ENCODE data around the gene RLF.

The RLF gene, protein sequence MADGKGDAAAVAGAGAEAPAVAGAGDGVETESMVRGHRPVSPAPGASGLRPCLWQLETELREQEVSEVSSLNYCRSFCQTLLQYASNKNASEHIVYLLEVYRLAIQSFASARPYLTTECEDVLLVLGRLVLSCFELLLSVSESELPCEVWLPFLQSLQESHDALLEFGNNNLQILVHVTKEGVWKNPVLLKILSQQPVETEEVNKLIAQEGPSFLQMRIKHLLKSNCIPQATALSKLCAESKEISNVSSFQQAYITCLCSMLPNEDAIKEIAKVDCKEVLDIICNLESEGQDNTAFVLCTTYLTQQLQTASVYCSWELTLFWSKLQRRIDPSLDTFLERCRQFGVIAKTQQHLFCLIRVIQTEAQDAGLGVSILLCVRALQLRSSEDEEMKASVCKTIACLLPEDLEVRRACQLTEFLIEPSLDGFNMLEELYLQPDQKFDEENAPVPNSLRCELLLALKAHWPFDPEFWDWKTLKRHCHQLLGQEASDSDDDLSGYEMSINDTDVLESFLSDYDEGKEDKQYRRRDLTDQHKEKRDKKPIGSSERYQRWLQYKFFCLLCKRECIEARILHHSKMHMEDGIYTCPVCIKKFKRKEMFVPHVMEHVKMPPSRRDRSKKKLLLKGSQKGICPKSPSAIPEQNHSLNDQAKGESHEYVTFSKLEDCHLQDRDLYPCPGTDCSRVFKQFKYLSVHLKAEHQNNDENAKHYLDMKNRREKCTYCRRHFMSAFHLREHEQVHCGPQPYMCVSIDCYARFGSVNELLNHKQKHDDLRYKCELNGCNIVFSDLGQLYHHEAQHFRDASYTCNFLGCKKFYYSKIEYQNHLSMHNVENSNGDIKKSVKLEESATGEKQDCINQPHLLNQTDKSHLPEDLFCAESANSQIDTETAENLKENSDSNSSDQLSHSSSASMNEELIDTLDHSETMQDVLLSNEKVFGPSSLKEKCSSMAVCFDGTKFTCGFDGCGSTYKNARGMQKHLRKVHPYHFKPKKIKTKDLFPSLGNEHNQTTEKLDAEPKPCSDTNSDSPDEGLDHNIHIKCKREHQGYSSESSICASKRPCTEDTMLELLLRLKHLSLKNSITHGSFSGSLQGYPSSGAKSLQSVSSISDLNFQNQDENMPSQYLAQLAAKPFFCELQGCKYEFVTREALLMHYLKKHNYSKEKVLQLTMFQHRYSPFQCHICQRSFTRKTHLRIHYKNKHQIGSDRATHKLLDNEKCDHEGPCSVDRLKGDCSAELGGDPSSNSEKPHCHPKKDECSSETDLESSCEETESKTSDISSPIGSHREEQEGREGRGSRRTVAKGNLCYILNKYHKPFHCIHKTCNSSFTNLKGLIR (N-terminal part only)

DNA sequence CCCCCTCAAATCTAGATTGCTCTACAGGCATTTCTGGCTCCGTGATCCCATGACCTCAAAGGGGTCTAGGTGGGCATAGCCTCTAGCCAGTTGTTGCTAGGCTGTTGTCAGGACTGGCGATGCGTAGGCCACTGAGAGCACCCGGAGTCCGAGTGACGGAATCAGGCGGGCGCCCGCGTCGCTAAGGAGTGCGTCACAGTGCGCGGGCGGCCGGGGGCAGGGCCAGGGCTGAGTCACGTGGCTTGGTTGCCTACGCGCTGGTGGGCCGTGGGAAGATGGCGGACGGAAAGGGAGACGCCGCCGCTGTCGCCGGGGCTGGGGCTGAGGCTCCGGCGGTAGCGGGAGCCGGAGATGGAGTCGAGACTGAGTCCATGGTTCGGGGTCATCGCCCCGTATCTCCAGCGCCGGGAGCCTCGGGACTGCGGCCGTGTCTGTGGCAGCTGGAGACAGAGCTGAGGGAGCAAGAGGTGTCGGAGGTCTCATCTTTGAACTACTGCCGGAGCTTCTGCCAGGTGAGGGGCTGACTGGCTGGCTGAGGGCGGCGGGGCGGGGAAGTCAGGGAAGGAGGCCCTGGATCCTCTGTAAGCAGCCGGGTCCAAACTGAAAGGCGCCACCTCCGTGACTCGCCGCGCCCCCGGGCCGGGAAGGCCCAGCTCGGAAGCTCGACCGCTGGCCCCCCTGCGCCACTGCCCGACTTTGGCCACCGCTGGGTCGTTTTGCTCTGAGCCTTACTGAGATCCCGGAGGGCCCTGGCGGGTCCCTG, at the start of gene RLF:
Gene RLF (plus strand): TSS at position 263 of the 763 bp plus-strand sequence. CDS start 13 bp downstream, at position 276.
- FAIRE-seq, result peak; percentile 68

DNA sequence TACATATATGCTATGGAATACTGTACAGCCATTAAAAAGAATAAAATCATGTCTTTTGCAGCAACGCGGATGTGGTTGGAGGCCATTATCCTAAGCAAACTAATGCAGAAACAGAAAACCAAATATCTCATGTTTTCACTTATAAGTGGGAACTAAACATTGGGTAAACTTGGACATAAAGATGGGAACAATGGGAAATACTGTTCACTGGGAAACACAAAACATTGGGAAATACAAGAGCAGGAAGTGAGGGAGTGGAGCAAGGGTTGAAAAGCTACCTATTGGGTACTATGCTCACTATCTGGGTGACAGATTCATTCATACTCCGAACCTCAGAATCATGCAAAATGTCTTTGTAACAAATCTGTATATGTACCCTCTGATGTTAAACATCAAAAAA, 46.8 kb upstream of the RLF start:
- FAIRE-seq, result no peak

DNA sequence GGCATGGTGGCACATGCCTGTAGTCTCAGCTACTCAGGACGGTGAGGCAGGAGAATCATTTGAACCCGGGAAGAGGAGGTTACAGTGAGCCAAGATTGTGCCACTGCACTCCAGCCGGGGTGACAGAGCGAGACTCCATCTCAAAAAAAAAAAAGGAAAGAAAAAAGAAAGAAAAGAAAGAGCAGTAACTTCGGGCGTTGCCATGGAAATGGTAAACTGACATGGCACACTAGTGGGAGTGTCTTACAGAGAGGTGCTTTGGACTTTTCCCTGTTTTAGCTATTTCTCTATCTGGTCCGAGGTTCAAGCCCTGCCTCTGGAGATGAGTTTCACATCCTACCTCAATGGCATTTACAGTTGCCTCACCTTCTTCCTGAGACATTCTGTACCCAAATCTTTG, 41.1 kb upstream of the RLF start:
- FAIRE-seq, result no peak

DNA sequence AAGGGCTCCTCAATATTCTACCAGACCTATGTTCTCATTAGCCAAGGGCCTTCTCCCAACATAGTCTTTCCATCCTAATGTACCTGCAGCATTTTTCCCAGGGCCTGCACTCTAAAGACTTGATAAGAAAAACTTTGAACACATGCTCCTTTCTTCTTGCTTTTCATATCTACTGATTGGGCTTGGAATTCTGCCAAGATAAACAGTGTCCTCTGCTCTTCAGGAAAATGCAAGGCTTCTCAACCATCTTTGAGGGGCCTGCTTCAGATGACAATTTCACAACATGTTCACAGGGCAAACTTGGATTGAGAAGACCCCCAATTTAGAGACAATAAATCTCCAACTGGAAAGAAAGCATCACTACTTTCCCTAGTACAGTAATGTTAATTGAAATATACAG, 38.3 kb upstream of the RLF start:
- no peak for FAIRE-seq

DNA sequence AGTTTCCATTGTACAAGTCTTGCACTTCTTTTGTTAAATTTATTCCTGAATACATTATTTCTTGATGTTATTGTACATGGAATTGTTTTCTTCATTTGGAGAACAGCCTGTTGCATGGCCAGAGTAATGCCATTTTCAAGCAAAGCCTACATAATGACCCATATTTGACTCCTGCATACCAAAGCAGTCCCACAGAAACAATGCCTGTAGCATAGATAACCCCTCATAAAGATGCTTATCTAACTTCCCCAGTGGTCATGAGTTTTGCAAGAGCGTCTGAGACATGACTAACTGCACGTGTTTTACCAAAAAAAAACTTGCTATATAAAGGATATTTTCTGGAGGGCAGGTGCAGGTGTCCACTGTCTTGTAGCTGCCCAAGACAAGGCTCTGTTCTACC, 30.3 kb upstream of the RLF start:
- no peak for FAIRE-seq

DNA sequence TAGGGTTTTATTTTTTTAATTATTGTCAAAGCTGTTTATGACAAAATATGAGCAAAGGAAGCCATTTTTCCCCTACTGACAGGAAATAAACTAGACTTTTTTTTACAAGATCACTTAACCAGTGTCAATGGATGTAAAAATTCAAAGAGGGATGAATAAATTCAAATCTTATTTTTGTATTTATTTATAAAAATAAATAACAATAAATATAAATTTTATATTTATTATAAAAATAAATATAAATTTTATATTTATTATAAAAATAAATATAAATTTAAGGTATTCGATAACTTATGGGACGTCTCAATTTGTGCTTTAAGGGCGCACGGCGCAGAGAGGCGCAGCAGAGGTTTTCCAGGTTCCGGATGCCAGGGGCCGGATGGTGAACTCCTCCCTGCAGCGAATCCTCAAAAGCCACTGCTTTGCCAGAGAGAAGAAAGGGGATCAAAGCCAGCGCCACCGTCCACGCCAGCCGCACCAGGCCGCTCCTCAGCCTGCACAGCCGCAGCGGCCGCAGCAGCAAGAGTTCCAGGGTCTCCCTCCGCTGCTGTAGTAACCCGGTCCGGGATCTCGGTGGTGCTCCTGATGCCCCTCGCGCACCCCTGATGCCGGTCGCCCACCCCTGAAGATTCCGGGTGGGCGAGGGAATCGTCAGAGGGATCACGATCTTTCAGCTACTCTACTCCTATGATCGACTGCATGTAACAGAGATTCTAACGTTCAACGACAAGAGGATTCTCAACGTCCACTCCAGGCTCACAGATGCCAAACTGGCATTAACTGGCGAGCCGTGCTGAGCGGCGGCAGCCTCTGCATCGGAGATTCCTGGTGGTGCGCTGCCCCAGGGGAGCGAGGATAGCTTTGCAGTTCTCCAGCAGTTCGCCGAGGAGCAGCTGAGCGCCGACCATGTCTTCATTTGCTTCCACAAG, 28.5 kb upstream of the RLF start:
- peak; percentile 84 for FAIRE-seq

DNA sequence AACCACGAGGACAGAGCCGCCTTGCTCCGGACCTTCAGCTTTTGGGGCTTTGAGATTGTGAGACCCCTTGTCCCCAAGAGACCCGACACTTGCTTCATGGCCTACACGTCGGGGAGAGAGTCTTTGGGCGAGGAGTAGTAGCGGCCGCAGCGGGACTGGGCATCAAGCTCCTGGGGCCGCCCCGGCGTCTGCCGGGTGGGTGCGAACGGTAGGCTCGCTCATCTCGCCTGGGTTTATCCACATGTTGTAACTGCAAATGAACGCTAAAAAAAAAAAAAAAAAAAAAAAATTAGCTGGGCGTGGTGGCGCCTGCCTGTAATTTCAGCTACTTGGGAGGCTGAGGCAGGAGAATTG, 27.9 kb upstream of the RLF start:
- no peak for FAIRE-seq

DNA sequence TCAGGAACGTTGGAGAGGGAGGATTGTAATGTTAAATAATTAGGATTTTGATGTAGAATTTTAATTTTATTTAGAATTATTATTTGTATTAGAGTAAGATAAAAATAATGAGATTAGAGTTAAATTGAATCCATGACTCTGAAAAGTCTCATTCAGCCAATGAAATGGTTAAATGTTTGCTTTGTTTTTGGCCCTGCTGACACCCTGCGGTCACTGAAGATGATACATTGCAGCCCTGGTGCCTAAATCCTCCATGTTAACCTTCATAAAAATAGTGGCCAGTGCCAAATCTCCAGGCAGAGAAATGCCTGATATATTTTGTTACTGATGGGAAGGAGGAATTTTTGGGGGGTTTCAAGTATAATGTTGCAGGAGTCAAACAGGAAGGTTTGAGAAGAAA, 27.3 kb upstream of the RLF start:
- no peak for FAIRE-seq

DNA sequence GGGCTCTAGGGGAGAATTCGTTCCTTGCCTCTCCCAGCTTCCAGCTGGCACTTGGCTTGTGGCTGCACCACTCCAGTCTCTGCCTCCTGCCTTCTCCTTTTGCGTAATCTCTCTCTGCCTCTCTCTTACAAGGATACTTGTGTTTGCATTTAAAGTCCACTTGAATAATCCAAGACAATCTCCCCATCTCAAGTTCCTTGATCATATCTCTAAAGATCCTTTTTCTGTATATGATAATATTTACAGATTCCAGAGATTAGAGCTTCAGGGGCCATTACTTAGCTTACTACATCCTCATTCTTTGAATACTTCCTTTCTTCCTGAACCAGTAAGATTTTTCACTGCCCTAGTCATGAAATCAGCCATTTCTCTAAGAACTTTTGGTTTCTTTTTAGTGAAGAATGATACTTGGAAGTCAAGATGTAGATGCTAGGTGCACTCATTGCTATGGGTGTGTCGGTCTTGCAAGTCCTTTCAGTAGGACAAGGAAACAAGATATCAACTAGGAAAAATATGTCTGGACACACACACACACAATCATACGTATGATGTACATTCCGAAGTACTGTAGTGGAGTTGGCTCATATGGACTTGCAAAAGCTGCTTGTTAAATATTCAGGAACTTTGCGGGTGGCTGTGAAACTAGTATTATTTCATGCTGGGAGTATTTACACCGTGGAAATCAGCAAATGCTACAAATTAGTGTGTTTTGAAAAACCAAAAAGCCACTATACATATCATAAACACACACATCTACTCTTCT, 20.8 kb upstream of the RLF start:
- no peak for FAIRE-seq

DNA sequence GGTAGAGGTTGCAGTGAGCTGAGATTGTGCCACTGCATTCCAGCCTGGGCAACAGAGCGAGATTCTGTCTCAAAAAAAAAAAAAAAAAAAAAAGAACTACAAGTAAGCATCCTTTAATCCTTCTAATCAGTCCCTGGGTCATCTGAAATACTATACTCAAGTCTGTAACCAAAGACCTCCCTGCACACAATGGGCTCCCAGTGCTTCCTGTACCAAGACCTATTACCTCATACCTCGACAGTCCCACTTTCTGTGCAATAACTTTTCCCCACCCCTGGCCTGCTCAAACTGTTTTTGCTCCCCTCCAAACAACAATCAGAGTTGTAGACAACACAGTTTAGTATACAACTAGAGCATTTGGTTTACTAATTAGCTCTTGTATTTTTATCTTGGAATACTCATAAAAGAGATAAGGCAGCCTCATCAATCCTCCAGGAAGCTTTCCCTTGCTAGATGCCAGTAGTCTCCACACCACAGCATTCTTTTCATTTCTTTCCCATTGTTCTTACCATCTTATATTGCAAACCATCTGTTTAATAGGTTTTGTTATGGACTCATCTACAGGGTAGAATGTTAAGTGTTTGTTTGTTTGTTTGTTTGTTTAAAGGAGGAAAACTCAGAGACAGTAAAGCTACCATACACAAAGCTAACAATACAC, 19.2 kb upstream of the RLF start:
- FAIRE-seq, result no peak

DNA sequence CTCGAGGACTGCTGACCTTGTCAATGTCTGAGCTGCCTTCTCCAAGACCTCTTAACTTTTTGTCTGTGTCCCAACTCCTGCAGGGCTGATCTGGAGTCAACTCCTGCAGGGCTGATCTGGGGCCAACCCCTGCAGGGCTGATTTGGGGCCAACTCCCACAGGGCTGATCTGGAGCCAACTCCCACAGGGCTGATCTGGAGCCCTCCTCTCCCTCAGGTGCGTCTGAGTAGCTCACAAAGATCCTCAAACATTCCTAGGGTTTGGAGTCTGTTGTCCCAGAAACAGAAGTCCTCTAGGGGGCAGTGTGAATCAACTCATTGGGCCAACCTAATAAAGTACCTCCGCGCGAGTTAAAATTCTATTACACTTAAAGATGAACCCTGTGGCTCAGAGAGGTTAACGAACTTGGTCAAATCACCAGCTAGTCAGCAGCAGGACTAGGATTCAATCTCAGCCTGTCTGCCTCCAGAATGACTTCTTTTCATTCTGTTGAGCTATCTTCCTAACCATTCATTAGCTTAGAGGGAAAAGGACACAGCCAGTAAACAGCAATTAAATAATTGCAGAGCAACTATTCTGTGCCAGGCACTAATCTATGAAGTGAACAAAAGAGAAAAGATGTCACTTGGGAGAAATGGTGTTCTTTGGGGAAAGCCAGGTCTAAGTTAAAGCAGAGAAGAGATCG, 17.2 kb upstream of the RLF start:
- peak; percentile 25 for FAIRE-seq

DNA sequence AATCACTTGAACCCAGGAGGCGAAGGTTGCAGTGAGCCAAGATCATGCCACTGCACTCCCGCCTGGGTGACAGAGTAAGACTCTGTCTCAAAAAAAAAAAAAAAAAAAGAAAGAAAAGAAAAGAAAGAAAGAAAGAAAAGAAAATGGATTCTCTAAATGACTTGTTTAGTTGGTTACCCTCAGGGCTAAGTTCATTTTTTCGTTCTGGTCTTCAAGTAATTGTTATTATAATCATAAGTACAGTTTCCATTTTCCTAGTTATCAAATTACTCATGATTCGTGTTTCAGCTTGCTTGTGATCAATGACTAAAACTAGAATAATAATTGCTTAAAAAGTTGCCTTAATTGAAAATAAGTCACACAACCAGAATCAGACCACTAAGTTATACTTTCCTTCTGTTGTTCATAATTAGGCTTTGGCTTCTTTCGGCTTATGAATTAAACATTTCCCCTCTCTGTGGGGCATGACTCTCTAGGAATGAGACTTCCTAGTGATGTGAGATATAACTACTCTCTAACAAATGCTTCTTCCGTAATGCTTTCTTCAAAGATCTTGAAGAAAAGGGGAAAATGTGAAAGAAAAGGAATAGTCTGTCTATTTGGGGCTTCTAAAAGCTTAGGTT, 9.6 kb upstream of the RLF start:
- FAIRE-seq, result no peak

DNA sequence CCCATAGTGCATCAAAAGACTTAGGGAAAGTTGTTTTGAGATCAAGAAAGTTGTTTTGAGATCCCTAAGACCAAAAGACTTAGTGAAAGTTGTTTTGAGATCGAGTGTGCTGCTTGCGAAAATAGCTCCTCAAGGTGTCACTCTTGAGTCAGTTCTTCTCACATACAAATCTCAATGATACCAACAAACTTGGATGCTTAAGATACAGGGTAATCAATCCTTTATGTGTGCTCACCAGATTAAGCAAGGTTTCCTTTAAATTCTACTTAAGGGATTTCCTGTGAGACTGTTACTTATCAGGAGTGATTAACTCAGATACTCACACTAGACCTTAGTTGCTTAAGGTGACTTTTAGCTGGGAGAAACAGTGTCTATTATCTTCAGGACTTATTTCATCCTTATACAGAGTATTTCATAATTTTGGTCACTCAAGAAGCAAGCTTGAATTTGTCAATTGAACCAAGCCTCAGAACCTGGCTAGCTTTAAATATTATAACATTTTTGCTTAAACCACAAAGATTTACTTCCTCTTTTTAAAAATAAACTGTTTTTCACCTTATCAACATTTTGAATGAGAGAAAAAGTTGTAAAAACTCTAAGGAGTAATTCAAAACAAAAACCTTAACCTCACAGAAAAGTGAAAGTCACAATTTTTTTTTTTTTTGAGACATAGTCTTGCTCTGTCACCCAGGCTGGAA, 8.0 kb upstream of the RLF start:
- FAIRE-seq, result peak; percentile 95

DNA sequence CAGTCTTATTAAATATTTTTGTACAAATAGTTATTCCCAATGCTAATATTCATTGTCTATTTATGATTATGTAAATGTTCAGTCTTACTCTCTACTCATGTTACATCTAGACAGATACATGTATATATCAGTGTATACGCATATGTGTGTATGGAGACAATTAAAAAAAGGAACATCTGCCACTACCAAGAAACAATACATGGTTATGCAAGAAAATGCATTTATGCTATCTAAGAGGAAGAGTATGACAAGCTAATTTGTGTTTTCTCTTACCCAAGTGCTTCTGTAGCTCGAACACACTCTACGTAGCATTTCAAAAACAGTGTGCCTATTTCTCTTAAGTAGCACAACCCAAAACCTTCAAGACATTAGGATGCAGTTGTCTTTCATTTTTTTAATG, 6.1 kb upstream of the RLF start:
- FAIRE-seq, result peak; percentile 34

DNA sequence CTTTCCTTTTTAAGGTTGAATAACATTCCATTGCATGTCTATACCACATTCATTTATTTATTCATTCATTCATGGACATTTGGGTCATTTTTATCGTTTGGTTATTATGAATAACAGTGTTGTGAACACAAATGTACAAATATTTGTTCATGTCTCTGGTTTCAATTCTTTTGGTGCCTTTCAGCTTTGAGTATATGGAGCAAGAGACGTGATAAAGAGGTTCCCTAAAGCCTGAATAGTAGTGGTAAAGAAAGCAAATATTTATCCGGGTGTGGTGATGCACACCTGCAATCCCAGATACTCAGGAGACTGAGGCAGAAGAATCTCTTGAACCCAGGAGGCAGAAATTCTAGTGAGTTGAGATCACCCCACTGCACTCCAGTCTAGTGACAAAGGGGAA, 5.3 kb upstream of the RLF start:
- FAIRE-seq, result no peak

DNA sequence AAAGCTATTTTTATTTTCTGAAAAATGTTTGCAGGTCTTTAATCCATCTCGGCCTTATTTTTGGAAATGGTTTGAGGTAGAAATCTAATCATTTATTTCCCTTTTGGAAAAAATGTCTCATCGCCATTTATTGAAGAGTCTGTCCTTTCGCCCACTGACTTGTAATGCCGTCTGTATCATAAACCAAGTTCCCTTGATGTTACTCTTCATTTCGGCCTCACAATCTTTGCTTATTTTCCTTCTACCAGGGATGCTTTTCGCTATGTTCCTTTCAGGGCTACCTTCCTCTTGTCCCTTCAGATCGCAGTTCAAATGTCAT, 422 bp upstream of the RLF start:
- no peak for FAIRE-seq

DNA sequence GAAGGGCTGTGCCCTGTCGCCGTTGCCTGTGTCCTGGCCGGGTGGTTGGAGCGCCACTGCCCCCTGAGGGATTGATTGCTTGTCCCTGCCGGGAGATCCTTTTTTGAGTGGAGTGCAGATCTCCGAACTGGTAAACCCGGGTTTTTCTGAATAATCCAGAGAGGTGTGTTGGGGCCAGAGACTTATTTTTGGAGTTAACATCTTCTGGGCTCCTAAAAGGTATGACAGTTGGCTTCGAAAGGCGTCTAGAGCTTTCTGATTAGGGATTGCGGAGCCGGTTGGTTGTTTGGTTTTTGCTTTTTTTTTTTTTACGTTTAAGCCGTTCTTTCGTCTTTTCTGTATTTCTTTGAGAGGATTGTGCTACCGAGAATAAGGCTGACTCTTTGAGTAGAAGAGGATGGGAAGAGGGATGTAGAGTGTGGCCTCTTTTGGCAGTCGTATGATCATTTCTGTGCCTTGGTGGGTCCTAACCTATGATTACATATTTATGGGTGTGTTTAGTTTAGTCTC, 756 bp downstream of the RLF start:
- FAIRE-seq, result no peak
